T-helper 9 cell (primary cell): ENCODE results near the gene VTCN1.

Experiments used
- DNase-seq: peaks from one replicate; pipeline ENCODE4 v3.0.0-alpha.2; 2020

Gene VTCN1

DNA sequence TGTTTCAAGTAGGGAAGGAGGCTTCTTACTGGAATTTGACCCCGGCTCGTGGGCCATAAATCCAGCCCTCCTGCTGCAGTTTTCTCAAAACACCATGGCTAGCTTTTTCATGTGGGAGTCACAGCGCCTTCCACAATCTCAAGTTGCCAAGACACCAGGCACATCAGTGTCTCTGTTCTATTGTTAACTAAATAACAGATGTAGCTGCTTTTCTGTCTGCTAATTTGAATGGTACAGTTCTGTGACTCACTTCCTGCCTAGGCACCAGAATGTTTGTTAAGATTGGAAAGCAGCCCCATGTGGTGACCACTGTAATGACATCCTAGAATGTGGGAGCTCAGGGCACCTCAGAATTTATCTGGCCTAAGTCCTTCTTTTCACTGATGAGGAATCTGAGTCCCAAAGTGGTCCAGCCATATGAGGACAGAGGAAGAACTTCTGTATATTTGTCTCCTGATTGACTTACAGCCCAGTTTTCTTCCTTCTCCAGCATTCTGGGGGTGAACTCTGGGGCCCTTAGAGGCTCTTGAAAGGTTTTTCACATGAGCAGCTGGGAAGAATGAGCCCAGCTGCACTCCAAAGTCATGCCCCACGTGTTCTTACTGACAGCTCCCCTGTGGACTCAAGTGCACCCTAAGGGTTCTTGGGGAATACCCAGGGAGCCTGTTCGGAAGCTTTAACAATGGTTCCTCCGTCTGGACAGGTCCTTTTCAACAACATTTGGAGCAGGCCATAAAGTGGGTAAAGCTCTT is 116.7 kb downstream of the VTCN1 start:
- no peak for DNase-seq
